ENCODE measurements around the gene ECI1.
"Not testable (repeated sequence)": the region's sequence is repeated elsewhere in the genome, so short reads cannot be mapped to it uniquely, and the experiment has no call there.

The ECI1 gene

DNA sequence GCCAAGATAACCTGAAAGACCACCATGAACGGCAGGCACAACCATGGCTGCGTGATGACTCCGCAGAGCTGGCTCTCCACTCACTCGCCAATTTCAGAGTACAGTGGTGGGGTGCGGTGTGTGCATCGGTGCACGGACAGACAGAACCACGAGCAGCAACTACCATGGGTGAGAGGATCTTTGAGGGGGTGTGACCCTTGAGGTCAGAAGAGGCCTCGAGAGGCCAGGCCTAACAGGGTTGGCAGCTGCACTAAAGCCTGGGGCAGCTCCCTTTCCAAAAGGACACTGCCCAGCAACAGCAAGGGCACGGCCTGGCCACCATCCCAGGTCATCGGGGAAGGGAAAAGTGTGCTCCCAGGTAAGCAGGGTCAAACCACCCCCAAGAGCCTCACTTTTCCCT is 1.9 kb upstream of the ECI1 start:
- no peak for DNase-seq (ENCODE audit: low spot score)

DNA sequence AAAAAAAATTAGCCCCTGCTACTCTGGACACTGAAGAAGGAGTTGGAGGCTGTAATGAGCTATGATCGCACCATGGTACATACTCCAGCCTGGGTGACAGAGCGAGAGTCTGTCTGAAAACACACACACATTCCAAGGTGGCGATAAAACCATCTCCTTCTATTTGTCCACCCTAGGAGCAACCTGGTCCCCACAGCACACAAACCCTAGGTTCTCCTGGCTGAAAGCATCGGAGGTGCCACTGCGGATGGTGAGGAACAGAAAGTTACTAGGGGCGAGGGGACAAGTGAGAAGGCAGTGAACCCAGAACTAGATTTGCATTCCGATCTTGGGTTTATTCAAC is 1.4 kb upstream of the ECI1 start:
- DNase-seq (ENCODE audit: low spot score), result no peak

DNA sequence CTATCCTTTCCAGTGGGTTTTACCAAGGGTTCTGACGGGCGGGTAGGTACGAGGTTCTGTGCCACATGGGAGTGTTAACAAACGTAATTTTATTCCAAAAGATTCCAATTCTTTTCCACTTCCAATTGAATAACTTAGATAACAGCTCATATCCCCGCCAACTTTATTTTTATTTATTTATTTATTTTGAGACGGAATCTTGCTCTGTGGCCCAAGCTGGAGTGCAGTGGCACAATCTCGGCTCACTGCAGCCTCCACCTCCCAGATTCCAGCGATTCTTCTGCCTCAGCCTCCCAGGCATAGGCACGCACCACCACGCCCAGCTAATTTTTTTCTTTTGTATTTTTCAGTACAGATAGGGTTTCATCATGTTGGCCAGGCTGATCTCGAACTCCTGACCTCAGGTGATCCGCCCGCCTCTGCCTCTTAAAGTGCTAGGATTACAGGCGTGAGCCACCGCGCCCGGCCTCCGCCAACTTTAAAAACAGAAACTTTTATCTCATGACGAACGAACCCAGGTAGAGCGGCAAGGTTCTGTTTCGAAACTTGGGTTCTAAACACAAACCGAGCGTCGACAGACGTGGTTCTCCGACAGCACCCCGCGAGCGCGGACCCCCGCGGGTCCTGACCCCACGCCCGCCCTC is 613 bp downstream of the ECI1 start:
- peak; percentile 43 for DNase-seq (ENCODE audit: low spot score)

DNA sequence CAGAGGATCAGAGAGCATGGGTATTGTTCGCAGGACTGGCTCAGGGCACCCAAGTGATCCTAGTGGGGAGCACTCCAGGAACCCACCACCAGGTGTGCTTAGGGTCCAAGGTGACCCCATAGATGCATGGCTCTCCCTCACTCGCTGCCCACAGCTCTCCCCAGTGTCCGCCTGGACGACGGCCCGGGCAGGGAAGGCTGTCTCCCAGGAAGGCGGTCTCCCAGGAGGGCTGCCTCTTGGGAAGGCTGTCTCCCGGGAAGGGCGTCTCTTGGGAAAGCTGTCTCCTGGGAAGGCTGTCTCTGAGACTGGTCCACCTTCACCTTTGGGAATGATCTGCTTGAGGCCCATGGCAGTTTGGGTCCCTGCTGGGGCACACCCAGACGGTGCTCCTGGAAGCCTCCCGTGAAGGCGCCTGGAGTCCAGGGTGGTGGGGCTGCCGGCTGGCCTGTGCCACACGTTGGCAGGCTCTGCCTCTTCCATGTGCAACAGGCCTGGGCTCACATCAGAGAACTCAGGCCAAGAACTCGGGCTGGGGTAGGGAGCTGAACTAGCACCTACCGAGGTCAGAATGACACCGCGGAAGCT is 5.0 kb downstream of the ECI1 start:
- no peak for DNase-seq (ENCODE audit: low spot score)

DNA sequence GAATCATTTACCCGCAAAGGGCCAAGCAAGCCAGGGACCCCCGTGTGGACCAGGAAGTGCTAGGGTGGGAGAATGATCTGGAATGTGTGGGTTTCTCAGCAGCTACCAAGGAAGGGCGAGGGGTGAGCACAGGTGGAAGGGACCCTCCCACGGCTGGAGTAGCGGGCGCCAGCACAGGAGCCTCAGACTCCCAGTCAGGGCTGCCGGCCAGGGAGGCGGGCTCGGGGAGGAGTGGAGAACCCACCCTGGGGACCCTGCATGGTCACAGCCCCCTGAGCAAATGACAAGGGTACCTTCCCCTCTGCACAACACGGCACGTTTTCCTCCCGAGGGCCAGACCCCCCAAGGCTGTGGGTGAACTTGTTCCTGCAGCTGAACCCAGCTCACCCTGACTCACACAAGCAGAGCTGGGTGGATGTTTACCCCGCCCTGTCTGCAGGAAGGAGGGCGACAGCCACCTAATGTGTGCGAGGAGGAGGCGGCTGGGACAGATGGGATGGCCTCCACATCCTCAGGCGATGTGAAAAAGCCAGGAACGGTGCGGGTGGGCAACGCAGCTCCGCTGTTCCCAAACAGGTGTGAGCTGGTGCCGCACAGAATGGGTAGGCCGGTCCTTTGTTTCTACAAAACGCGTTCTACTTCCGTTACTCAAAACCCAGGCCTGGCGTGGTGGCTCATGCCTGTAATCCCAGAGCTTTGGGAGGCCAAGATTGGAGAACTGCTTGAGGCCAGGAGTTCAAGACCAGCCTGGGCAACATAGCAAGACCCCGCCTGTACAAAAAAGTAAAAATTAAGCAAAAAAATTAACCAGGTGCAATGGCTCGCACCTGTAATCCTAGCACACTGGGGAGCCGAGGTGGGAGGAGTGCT is 6.2 kb downstream of the ECI1 start:
- DNase-seq (ENCODE audit: low spot score), result no peak

DNA sequence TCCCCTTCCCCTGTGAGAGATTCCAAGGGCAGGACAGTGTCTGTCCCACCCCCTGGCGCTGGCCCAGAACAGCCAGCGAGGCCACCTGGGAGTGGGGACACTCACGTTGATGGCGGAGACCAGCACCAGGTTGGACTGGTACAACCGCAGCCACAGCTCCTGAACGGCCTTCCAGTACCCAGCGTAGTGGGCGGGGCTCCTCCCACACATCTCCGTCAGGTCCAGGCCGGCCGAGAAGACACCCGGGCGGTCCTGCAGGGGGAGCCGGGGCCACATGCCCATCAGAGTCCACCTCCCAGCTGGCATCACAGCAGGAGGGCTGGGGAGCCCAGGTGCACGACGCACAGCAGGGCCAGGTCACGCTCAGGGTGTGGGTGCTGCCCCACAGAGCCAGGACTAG is 7.1 kb downstream of the ECI1 start:
- no peak for DNase-seq (ENCODE audit: low spot score)

DNA sequence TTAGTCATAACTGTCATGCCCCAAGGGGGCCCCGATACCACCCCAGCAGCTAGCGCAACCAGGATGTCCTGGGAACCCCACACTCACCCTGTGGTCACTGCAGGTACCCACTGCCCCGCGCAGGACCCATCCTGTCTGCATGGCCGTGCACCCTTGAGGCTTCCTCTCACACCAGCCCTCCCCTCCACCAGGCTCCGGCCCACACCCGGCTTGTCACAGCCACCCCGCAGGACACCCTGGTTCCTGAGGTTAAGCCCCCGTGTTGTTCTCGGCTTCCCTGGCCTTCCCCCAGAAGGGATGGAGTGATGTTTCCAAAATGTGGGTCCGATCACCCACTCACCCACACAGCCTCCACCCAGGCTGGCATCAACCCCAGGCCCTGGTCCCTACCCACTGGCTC is 7.6 kb downstream of the ECI1 start:
- no peak for DNase-seq (ENCODE audit: low spot score)

DNA sequence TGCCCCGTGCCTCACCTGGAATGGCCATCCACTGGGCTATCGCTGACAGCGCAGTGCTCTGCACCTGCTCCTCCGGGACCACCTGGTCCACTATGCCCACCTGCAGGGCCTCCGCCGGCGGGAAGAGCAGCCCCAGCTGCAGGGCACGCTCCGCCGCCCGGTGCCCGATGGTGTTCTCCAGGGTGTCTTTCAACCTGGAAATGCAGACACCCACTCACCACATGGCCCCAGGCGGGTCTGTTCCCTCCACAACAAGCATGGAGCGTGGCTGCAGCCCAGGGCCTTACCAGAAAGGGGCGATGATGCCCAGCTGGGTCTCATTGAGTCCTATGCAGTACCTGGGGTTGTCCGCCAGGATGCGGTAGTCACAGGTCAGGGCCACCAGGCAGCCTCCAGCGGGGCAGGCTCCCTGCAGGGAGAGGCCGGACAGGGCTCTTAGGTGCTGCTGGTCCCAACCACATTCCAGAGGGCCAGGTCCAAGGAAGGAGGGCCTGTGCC is 8.3 kb downstream of the ECI1 start:
- no peak for DNase-seq (ENCODE audit: low spot score)

DNA sequence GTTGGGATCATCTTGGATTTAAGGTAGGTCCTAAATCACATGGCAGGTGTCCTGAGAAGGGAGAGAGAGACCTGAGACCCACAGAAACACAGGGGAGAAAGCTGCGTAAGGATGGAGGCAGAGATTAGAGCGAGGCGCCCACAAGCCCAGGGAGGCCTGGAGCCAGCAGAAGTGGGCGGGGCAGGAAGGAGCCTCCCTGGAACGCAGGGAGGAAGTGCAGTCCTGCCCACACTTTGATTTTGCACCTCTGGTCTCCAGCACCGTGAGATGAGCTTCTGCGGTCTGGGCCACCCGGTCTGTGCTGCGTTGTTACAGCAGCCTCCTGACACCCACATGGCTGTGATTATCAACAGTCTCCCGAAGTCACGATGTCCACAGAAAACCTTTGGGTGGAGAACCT is 8.8 kb downstream of the ECI1 start:
- no peak for DNase-seq (ENCODE audit: low spot score)

DNA sequence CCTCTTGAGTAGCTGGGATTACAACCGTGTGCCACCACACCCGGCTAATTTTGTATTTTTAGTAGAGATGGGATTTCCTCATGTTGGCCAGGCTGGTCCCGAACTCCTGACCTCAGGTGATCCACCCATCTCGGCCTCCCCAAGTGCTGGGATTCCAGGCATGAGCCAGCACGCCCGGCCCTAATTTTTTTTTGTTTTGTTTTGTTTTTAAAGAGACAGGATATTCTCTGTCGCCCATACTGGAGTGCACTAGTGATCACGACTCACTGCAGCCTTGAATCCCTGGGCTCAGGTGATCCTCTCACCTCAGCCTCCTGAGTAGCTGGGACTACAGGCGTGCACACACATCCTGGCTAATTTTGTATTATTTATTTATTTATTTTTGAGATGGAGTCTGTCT is 11.1 kb downstream of the ECI1 start:
- DNase-seq (ENCODE audit: low spot score), result not testable (repeated sequence)

DNA sequence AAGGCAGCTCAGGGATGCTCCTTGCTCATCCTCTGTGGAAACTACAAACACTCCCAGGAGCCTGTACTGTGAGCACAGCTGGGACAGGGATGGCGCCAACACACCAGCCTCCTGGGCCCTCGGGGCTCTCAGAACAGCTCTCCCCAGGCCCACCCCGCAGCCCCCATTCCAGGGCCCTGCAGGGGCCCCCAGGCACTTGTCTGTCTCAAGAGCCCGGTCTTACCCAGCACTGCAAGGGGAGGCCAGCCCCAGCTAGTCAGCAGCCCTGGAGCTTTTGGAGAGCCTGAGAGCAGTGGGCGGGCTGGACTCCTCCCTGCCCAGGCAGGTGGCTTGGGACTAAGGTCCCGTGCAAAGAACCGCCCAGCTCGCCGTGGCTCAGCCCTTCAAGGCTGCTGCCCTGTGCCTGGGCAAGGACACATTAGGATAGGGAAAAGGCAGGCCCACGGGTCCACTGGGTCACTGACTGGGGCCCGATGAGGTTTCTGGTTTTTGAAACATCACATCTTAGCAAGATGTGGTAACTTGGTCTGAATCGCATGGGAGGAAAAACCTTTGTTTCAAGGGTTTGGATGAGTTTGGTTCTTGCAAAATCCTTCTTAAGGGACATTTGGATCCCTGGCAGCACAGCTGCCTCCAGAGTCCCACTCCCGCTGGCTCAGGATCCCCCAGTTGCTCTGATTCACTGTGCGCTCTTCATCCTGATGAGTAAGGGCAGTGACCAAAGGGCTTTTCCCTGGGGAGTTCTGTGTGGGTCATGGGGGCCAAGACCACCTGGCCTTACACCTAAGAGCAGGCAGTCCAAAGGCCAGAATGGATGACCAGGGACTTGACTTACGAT is 12.3 kb downstream of the ECI1 start:
- DNase-seq (ENCODE audit: low spot score), result no peak

DNA sequence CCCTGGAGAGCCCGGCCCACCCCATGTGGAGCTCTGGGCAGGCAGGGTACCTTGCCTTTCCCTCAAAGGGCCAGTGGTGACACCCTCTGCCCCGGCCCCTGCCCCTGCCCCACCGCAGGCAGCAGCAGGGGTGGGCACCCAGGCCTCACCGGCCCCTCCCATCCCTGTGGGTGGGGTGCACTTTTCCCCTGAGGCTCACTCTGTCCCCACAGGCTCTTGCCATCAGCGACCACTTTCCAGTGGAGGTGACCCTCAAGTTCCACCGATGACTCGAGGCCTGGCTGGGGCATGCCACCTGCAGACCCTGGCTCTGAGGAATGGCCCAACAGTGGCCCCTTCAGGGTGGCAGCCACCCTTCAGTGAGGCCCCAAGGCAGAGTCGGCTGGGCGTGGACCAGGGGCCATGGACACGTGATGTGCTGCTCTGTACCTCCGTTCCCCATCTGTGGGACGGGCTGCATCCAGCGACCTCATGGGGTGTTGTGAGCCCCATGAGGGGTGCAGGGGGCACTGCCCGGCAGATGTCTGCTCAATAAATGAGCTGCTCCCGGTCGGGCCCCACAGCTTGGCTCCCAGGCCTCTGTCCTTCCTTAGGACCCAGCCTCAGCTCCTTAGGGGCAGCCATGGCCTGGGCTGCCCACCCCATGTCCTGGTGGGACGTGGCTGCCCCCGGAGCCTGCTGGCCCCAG is 13.1 kb downstream of the ECI1 start:
- DNase-seq (ENCODE audit: low spot score), result no peak

DNA sequence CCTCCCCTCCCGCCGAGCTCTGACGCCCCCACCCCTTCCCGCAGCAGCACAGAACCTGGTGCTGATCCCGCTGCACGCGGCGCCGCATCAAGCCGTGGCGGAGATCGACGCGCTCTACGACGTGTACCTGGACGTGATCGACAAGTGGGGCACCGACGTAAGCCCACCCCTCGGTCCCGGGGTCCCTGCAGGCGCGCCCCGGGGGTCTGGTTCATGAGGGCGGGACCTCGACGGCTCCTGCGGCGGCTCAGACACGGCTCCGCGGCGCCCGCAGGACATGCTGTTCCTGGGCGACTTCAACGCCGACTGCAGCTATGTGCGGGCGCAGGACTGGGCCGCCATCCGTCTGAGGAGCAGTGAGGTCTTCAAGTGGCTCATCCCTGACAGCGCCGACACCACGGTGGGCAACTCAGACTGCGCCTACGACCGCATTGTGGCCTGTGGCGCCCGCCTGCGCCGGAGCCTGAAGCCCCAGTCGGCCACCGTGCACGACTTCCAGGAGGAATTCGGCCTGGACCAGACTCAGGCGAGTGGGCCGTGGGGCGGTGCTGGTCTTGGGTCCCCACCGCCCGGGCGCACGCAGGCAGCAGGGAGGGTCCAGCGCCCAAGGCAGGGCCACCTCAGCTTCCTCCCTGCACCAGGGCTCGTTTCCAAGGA is 13.8 kb downstream of the ECI1 start:
- DNase-seq (ENCODE audit: low spot score), result no peak

DNA sequence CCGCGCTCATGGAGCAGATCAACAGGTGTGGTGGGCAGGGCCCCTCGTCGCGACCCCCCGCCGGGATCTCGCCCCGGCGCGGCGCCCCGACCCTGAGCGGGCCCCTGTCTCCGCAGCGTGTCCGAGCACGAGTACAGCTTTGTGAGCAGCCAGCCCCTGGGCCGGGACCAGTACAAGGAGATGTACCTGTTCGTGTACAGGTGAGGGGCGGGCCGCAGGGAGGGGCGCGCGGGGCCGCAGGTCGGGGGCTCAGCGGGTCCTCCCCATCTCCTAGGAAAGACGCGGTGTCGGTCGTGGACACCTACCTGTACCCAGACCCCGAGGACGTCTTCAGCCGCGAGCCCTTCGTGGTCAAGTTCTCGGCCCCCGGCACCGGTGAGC is 14.3 kb downstream of the ECI1 start:
- no peak for DNase-seq (ENCODE audit: low spot score)

DNA sequence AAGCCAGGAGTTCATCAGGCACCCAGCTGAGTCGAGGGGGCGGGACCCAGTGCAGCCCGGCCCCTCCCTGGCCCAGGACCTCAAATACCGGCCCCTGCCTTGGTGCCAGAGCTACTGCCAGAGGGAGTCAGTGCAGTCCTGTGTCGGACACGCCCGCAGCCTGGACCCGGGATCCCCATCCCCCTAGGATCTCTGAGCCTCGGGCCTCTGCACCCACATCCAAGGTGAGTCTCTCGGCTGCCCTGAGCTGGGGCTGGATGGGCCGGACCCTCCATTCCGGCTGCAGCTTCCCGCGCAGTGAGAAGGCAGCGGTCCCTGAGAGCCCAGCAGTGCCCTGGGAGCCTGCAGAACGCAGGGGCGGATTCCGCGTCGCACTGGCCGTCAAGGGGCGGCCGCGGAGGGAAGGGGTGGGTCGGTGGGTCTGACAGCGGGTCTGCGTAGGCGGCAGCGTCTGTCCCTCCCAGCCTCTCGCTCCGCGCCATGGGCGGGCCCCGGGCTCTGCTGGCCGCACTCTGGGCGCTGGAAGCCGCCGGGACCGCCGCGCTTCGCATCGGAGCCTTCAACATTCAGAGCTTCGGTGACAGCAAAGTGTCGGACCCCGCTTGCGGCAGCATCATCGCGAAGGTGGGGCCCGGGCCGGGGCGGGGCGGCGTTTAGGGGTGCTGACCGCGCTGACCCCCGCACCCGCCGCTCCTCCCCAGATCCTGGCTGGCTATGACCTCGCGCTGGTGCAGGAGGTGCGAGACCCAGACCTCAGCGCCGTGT is 14.9 kb downstream of the ECI1 start, which contains the start of gene DNASE1L2:
TSS of gene DNASE1L2 (plus strand) at position 108 of the 765 bp plus-strand sequence. CDS start at position 481, 373 bp downstream.
- no peak for DNase-seq (ENCODE audit: low spot score)

DNA sequence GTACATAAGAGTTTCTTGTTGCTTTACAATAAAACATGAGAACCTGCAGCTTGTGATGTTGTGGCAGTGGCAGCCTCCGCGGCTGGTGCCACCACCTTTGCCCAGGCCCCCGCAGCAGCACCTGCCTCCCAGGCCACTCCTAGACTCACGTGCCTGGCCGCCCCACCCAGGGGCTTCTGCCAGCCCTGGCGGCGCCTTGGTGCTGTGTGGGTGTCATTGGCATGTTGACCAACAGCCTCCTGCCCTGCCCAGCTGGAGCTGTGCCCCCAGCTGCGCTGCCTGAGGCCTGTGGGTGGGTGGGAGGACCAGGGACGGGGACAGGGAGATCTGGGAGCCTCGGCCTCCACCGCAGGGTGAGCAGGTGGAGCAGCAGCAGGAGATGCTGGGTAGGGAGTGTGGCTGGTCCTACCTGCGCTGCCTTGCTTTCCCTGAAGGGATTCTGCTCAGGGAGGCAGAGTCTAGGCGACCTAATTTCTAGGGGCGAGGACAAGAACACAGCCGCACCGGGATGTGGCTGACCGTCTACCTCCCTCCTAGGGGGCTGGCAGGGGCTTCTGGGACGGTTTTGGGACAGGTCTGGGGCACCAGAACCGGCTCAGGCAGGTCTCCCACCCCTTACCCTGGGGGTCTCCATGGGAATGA is 15.6 kb downstream of the ECI1 start:
- no peak for DNase-seq (ENCODE audit: low spot score)

DNA sequence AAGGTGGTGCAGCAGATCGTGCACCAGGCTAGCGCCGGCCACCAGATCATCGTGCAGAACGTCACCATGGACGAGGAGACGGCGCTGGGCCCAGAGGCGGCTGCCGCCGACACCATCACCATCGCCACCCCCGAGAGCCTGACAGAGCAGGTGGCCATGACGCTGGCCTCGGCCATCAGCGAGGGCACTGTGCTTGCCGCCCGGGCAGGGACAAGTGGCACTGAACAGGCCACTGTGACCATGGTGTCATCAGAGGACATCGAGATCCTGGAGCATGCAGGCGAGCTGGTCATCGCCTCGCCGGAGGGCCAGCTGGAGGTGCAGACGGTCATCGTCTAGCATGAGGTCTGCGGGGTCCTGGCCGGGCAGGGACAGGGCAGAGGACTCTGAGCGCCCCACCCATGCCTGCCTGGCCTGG is 16.1 kb downstream of the ECI1 start:
- no peak for DNase-seq (ENCODE audit: low spot score)

DNA sequence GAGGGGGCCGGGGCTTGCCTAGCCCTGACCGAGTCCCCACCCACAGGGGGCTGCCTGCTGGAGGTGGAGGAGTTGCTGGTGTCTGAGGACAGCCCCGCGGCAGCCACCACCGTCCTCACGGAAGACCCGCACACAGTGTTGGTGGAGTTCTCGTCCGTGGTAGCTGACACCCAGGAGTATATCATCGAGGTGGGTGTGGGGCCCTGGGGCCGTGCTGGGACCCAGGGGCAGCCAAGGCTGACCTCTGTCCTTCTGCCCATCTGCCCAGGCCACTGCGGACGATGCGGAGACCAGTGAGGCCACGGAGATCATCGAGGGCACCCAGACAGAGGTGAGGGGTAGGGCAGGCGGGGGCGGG is 16.6 kb downstream of the ECI1 start:
- no peak for DNase-seq (ENCODE audit: low spot score)

DNA sequence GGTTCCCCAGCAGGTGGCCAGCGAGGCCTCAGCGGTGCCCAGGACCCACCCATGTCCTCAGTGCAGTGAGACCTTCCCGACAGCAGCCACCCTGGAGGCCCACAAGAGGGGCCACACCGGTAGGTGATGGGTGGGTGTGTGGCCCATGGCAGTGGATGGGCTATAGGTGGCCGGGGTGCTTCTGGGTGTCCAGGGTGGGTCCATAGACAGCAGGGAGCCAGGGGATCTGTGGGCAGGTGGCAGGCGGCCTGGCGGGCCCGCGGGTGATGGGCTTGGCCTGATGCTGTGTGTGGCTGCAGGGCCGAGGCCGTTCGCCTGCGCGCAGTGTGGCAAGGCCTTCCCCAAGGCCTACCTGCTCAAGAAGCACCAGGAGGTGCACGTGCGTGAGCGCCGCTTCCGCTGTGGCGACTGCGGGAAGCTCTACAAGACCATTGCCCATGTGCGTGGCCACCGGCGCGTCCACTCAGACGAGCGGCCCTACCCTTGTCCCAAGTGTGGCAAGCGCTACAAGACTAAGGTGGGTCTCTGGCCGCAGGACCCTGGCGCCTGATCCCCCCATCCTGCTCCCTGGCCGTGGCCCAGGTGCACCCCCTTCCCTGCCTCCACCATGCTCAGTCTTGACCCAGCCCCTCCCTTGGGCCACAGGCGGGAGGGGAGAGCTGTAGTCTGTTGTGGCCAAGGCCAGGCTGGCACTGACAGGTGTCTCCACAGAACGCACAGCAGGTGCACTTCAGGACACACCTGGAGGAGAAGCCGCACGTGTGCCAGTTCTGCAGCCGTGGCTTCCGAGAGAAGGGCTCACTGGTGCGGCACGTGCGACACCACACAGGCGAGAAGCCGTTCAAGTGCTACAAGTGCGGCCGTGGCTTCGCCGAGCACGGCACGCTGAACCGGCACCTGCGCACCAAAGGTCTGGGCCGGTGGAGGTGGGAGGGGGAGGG is 17.2 kb downstream of the ECI1 start:
- no peak for DNase-seq (ENCODE audit: low spot score)

Measured in CD4-positive, alpha-beta T cell treated with Interleukin-2 at 100 ng/mL for 4 hours (primary cell).